Gastrocnemius medialis (tissue), 4 donors: ENCODE data around the gene KLHL11. TPM values are rescaled to one million over a fixed set of nuclear protein-coding genes. Genes with fewer than 3 reads are reported as not detected.
"Not testable (repeated sequence)": the region's sequence is repeated elsewhere in the genome, so short reads cannot be mapped to it uniquely, and the experiment has no call there.

Source experiments
- ATAC-seq, 2 donors: fragments of 150-250 bp; one replicate each; pipeline ENCODE4 v1.9.1; 2016
- DNase-seq, 2 donors: peaks; one replicate each; pipeline ENCODE4 v3.0.0-alpha.2; 2019
- H3K27ac ChIP-seq, 4 donors: fragments of 200-600 bp; sonication (generic); 1 replicate in 1 of 4; 2 replicates in 3 of 4; pipeline ENCODE4 v1.5.1; 2016 to 2018; ENCODE audit warnings: mild to moderate bottlenecking in 2 of 4, moderate library complexity in 1 of 4
- H3K27me3 ChIP-seq, 3 donors: fragments of 200-600 bp; sonication (generic) in 2 of 3; 1 replicate in 1 of 3; 2 replicates in 2 of 3; pipeline versions ENCODE4 v1.5.1 to v1.6.0; 2016 to 2019; ENCODE audit warnings: mild to moderate bottlenecking in 1 of 3, moderate library complexity in 1 of 3
- H3K36me3 ChIP-seq, 2 donors: fragments of 200-600 bp; sonication (generic) in 1 of 2; one replicate each; pipeline ENCODE4 v1.5.1; 2017 to 2018
- H3K4me1 ChIP-seq, 2 donors: fragments of 200-600 bp; sonication (generic) in 1 of 2; one replicate each; pipeline ENCODE4 v1.5.1; 2016 to 2017; ENCODE audit warnings: mild to moderate bottlenecking in 2 of 2
- H3K4me3 ChIP-seq, 4 donors: fragments of 200-600 bp; sonication (generic) in 3 of 4; 1 replicate in 1 of 4; 2 replicates in 3 of 4; pipeline ENCODE4 v1.5.1; 2016 to 2019; ENCODE audit warnings: mild to moderate bottlenecking in 2 of 4
- H3K9me3 ChIP-seq, 3 donors: fragments of 200-600 bp; sonication (generic) in 2 of 3; 1 replicate in 1 of 3; 2 replicates in 2 of 3; pipeline ENCODE4 v1.5.1; 2016 to 2019
- CTCF ChIP-seq, 5 experiments: fragments of 450-650 bp in 3 of 5; fragments of 200-600 bp in 2 of 5; sonication (generic) in 2 of 5; IDR thresholded peaks in 4 of 5; conservative IDR thresholded peaks in 1 of 5; 1 replicate in 4 of 5; 2 replicates in 1 of 5; pipeline ENCODE4 v1.5.1; 2016 to 2019; ENCODE audit warnings: antibody characterized with exemption in 5 of 5, mild to moderate bottlenecking in 3 of 5, moderate library complexity in 3 of 5
- POLR2A ChIP-seq, 2 donors: fragments of 450-650 bp; IDR thresholded peaks; one replicate each; pipeline ENCODE4 v1.6.1; 2017; ENCODE audit warnings: antibody characterized with exemption in 2 of 2, mild to moderate bottlenecking in 2 of 2, moderate library complexity in 2 of 2
- in situ Hi-C, 4 donors: fragments of 200-750 bp; cut with MboI; loops; one replicate each; pipeline versions ENCODE4 v1.15.0 to v1.8.0; 2017; ENCODE audit warnings: low sequenced_read_pairs in 4 of 4
- intact Hi-C: fragments of 100-400 bp; cut with DNase I; formaldehyde crosslinking; loops from one replicate; pipeline ENCODE4 v1.15.1; 2023; ENCODE audit warnings: low total_unique reads
- total RNA-seq, 4 donors: library from RNA; depleted of rRNA; stranded (reverse); fragments of >200 nt; gene quantifications; one replicate each; pipeline versions ENCODE4 v1.1.0 to v1.2.3, GENCODE V29; 2016

The KLHL11 gene
- total RNA-seq, 4 donors from 2014 or later = 2.2 to 4.7 (median 3.8) TPM

GRCh38 chr17:41882756-41883155, 17.5 kb upstream of the KLHL11 start:
- Histone ChIP-seq H3K9me3 (no peaks in the 10 kb centered on the region), H3K27ac (no peak overlapping the region), H3K27me3 (no peaks in the 10 kb centered on the region), H3K36me3 (peaks cover 0 to 73% of the 10 kb centered on the region in 2 donors), H3K4me3 (no peak overlapping the region), H3K4me1 (no peaks in the 10 kb centered on the region)
- in situ Hi-C loops = no loop called here
- no peak for DNase-seq
- intact Hi-C loops = no loop called here
- no peak for TF ChIP-seq POLR2A (IDR thresholded peaks at IDR 0.05)
- TF ChIP-seq CTCF (IDR thresholded peaks at IDR 0.05 in 4 of 5, conservative IDR thresholded peaks at IDR 0.05 in 1 of 5) = no peak
- no peak for ATAC-seq

GRCh38 chr17:41880130-41880529, 14.9 kb upstream of the KLHL11 start:
- Histone ChIP-seq H3K4me1 (no peaks in the 10 kb centered on the region), H3K27ac (no peak overlapping the region), H3K27me3 (no peaks in the 10 kb centered on the region), H3K36me3 (peaks cover 0 to 58% of the 10 kb centered on the region in 2 donors), H3K4me3 (no peak overlapping the region), H3K9me3 (no peaks in the 10 kb centered on the region)
- no peak for DNase-seq
- TF ChIP-seq CTCF (IDR thresholded peaks at IDR 0.05 in 4 of 5, conservative IDR thresholded peaks at IDR 0.05 in 1 of 5) (no peak), POLR2A (IDR thresholded peaks at IDR 0.05) (no peak)
- ATAC-seq = no peak
- in situ Hi-C loops = no loop called here
- intact Hi-C loops = no loop called here

GRCh38 chr17:41874293-41874670, 9.1 kb upstream of the KLHL11 start:
- DNase-seq, ATAC-seq, H3K27ac ChIP-seq, in situ Hi-C loops, H3K4me3 ChIP-seq, intact Hi-C loops, H3K4me1 ChIP-seq, H3K27me3 ChIP-seq, H3K9me3 ChIP-seq: not testable (repeated sequence)
- H3K36me3 ChIP-seq = peaks cover 0 to 47% of the 10 kb centered on the region in 2 donors

- Histone ChIP-seq H3K36me3 (peaks cover 0 to 47% of the 10 kb centered on the region in 2 donors), H3K27me3 (no peaks in the 10 kb centered on the region), H3K9me3 (no peaks in the 10 kb centered on the region), H3K27ac (no peak overlapping the region), H3K4me3 (no peak overlapping the region), H3K4me1 (no peaks in the 10 kb centered on the region)
- TF ChIP-seq CTCF (IDR thresholded peaks at IDR 0.05 in 4 of 5, conservative IDR thresholded peaks at IDR 0.05 in 1 of 5) (no peak), POLR2A (IDR thresholded peaks at IDR 0.05) (no peak)
- intact Hi-C loops = no loop called here
- in situ Hi-C loops = no loop called here
- DNase-seq (no peak), ATAC-seq (no peak)
Observed at GRCh38 chr17:41873559-41874292, 8.5 kb upstream of the KLHL11 start.

- in situ Hi-C loops = no loop called here
Observed at GRCh38 chr17:41871789-41872188, 6.6 kb upstream of the KLHL11 start.

More at GRCh38 chr17:41871789-41872188, 6.6 kb upstream of the KLHL11 start:
- intact Hi-C loops = no loop called here
- peaks cover 0 to 41% of the 10 kb centered on the region in 2 donors for H3K36me3 ChIP-seq
- no peaks in the 10 kb centered on the region for H3K27me3 ChIP-seq
- ATAC-seq = no peak
- H3K4me1 ChIP-seq = no peaks in the 10 kb centered on the region
- no peak for TF ChIP-seq CTCF (IDR thresholded peaks at IDR 0.05 in 4 of 5, conservative IDR thresholded peaks at IDR 0.05 in 1 of 5)
- TF ChIP-seq POLR2A (IDR thresholded peaks at IDR 0.05) = no peak
- H3K9me3 ChIP-seq = no peaks in the 10 kb centered on the region
- H3K4me3 ChIP-seq = no peak overlapping the region
- H3K27ac ChIP-seq = no peak overlapping the region
- no peak for DNase-seq
